Dermis microvascular lymphatic vessel endothelial cell (primary cell): ENCODE data around the gene FAM184A. TPM values are rescaled to one million over a fixed set of nuclear protein-coding genes. Genes with fewer than 3 reads are reported as not detected.

ENCODE experiments used
- DNase-seq, 2 donors: peaks; one replicate each; pipeline versions ENCODE4 v3.0.0 to v3.0.0-alpha.2; 2010; ENCODE audit warnings: low read depth in 2 of 2
- total RNA-seq: library from RNA; depleted of rRNA; stranded (reverse); fragments of >200 nt; gene quantifications from 2 replicates; pipeline ENCODE4 v1.2.1, GENCODE V29; 2014

FAM184A gene
- total RNA-seq, 1 donor from 2014 or later = 0.13 TPM

GRCh38 chr6:118965843-118966370 is 112.6 kb downstream of the FAM184A start:
- DNase-seq = no peak

GRCh38 chr6:118965371-118965770 is 113.1 kb downstream of the FAM184A start:
- DNase-seq = no peak

GRCh38 chr6:118963003-118963402 is 115.5 kb downstream of the FAM184A start:
- DNase-seq = peak in 1 of 2 donors; percentile 4

- DNase-seq = no peak
Measured at GRCh38 chr6:118959903-118960302, 118.6 kb downstream of the FAM184A start.

GRCh38 chr6:118953391-118953790 is 125.1 kb downstream of the FAM184A start:
- no peak for DNase-seq

- DNase-seq = no peak
Measured at GRCh38 chr6:118952683-118953082, 125.8 kb downstream of the FAM184A start.

- no peak for DNase-seq
Measured at GRCh38 chr6:118945217-118945616, 133.2 kb downstream of the FAM184A start.

GRCh38 chr6:118940770-118941169 is 137.7 kb downstream of the FAM184A start:
- DNase-seq = no peak

- no peak for DNase-seq
Measured at GRCh38 chr6:118939683-118940082, 138.8 kb downstream of the FAM184A start.

GRCh38 chr6:118935978-118936703 is 142.3 kb downstream of the FAM184A start:
- no peak for DNase-seq

GRCh38 chr6:118935331-118935668 is 143.2 kb downstream of the FAM184A start:
- no peak for DNase-seq

- DNase-seq = peak; percentile 12 to 91
Measured at GRCh38 chr6:118934461-118935330, 143.8 kb downstream of the FAM184A start, which contains the start of gene MCM9. Gene MCM9, minus strand, starts transcription at chr6:118935159. Its CDS starts 3,436 bp downstream, at chr6:118931723.

GRCh38 chr6:118933855-118934460 is 144.5 kb downstream of the FAM184A start:
- no peak for DNase-seq

GRCh38 chr6:118932421-118932820 is 146.0 kb downstream of the FAM184A start:
- DNase-seq = no peak

- DNase-seq = no peak
Measured at GRCh38 chr6:118931436-118931835, 147.0 kb downstream of the FAM184A start.

- DNase-seq = no peak
Measured at GRCh38 chr6:118930680-118931079, 147.8 kb downstream of the FAM184A start.

- no peak for DNase-seq
Measured at GRCh38 chr6:118923035-118923434, 155.4 kb downstream of the FAM184A start.

GRCh38 chr6:118921084-118921483 is 157.4 kb downstream of the FAM184A start:
- DNase-seq = no peak

GRCh38 chr6:118918329-118918725 is 160.1 kb downstream of the FAM184A start:
- no peak for DNase-seq

GRCh38 chr6:118917546-118918328 is 160.7 kb downstream of the FAM184A start:
- no peak for DNase-seq

GRCh38 chr6:118914598-118914997 is 163.9 kb downstream of the FAM184A start:
- no peak for DNase-seq
